GM21367 (cell line): ENCODE measurements around the gene SCTR.

Source experiments
- ATAC-seq: cut with Tn5 transposase; IDR thresholded peaks from one replicate; pipeline ENCODE4 v1.9.1; 2021; ENCODE audit not compliant: unreplicated experiment

The SCTR gene

DNA sequence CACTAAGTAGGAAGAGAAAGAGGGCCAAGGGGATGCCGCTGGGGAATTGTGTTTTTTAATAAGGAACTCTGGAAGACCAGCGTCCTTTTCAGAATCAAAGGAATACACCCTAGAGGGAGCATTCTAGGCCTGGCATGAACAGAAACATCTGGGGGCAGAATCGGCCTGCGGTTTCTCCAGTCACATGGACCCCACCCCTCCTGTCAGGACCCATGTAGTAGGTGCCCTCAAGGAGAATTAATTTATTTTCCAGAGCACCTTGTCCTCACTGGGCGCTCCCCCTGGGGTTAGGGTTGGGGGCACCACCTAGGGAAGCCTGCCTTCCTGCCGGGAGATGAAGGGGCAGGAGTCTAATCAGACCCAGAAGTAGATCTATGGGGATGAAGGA is 48.4 kb downstream of the SCTR start:
- ATAC-seq = no peak

DNA sequence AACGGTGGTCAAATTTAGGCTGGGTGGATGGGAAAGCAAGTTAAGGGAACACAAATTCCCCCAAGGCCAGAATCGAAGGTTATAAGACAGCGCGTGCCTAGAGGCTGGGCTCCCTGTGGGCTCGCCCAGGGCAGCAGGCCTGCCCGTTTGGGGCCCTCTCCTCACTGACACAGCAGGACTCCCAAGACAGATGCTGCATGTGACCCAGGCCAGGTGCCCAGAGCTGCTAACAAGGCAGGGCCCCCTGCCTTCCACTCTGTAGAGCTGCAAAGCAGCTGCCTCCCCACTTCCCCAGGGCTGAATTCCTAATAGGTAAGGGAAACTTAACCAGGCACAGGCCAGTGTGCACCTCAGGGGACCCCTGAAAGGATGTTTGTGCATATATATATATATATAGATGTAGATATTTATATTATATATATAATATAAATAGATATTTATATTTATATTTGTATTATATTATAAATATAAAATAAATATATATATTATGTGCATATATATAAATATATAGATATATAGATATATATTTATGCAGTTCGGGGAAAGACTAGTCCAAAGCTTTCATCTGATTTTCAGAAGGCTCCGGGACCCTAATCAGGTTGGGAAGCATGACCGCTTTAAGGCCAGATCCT is 48.9 kb downstream of the SCTR start:
- ATAC-seq = no peak

DNA sequence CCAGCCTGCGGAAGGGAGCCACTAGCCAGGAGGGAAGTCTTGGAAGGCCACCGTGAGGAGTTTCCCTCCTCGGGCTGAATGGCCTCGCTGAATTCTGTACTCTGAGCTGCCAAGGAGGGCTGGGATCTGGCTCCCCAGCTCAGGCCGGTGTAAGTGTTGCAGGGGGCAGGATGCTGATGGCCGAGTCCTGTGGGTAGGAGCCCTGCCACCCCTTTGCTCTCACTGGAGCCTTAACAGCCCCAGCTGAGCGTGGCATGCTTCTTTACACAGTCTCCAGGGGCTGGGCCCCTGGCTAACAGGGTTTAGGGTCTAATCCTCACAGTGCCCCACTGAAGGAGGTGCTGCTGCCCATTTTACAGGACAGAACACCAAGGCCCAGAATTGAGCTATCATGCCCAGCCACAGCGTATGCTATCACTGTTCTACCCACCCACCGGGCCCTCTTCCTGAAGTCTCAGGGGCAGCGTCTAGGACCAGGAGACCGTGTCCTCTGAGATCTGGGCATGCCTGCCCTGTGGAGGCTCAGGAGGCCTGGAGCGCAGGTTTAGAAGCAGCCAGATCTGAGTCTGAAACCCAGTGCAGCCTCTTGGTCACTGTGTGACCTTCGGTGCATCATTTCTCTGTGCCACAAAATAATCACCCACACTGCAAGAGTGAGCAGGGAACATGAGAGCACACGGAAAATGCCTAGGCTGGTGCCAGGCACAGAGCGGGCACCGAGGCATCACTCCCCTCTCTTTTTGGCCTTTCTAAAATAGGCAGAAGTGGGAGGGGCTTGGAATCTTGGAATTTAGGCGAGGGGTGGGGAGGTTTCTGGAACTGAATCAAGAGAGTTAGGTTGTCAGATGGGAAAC is 49.7 kb downstream of the SCTR start:
- ATAC-seq = no peak

DNA sequence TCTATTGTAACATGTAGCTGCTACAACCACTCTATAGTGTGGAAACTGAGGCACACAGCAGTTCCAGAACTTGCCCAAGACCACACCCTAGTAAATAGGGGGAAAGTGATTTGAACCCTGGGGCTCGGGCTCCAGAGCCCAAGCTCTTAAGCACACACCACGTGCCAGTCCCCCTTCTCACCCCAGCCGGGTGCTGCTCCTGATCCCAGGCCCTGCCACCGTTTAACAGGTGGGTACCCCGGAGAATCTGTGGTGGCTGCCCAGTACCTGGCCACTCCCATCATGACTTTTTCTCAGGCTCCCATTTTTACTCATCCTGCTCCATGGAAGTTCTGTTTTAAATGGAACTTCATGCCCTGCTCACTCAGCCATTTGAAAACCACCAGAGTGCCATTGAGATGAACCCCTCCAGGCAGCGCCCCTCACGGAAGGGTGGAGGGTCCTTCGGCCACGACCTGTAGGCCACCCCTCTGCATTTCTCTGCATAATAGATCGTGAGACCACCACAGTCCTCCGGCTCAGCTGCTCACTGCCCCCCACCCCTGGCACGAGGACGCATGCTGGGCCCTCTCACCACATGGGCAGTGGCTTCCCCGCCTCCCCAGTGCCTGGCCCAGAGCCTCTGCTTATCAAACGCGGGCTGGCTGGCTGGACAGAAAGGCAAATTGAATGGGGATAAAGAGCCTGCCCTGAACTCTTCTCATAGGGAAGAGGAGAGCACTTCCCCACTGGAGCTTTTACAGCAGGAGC is 50.5 kb downstream of the SCTR start:
- no peak for ATAC-seq

DNA sequence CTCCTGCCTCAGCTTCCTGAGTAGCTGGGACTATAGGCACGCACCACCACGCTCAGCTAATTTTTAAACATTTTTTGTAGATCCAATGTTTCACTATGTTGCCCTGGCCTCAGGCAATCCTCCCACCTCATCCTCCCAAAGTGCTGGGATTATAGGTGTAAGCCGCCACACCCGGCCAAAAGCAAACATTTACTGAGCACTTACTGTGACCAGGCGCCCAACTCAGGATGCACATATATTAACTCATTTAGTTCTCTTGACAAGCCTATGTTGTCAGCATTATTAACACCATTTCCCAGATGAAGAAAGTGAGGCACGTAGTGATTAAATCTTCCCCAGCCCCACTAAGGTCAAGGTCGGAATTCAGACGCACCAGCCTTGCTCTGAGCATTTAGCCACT is 51.5 kb downstream of the SCTR start:
- ATAC-seq = no peak

DNA sequence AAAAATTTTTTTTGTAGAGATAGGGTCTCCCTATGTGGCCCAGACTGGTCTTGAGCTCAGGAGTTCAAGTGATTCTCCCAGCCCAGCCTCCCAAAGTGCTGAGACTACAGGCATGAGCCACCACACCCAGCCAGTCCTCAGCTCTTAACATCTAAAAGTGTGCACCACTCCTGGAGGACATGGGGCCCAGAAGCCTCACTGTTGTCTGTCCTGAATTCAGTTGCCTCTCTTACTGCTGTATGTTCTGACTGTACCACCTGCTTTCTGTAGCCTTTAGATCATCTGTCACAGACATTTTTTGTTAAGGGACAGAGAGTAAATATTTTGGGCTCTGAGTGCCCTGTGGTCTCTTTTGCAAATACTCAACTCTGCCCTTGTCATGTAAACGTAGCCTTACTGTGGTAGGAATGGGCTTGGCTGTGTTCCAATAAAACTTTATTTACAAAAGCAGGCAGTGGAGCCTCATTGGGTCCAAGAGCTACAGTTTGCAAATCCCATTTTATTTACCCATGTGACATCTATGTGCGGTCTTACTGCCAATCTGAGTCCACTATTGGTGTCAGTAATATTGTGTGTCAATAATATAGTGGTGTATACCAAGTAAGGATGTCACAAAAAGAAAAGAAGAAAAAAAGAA is 54.5 kb downstream of the SCTR start:
- no peak for ATAC-seq

DNA sequence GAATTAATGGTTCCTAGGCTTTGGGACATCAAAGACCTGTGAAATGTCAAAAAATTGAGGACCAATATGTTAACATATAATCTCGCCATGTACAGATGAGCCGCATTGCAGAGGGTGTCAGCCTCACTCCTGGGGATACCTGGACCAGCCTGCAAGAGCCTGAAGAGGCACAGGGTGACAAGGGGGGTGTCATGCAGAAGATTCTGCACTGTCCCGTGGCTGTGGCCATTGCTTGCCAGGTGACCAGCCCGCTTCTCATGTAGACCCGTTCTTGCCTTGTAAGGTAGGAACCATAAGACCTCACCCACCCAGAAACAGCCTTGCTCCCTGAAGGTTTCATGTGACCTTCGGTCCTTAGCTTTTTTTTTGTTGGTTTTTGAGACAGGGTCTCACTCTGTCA is 55.2 kb downstream of the SCTR start:
- ATAC-seq = no peak

DNA sequence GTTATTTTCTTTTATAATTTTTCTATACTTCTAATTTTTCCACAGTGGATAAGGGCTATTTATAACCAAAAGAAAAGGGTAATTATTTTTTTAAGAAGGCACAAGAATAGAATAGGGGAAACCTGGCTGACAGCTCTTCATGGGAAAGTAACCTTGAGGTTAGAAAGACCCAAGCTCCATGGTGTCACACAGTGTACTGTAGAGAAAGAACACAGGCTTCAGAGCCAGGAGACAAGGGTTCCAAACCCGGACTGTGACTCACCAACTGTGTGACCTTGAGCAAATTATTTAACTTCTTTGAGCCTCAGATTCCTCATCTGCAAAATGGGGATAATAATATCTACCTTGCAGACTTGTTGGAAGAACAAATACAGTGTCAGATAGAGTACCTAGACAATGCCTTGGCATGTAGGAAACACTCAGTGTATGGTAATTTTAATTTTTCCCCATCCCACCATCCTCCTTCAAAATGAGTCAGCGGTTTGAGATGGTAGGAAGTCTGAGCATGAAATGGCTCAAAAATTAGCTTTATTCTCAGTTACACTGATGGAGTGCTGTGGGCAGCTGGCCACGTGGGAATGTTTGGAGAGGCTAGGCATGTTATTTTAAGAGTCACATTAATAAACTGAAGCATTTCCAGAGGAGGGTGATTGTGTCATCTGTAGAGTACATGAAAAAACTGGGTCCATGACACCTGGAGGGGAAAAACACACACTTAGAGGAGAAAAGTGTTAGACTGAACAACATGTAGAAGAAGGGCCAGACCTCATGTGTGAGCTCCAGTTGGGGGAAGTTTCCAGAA is 55.9 kb downstream of the SCTR start:
- ATAC-seq = no peak

DNA sequence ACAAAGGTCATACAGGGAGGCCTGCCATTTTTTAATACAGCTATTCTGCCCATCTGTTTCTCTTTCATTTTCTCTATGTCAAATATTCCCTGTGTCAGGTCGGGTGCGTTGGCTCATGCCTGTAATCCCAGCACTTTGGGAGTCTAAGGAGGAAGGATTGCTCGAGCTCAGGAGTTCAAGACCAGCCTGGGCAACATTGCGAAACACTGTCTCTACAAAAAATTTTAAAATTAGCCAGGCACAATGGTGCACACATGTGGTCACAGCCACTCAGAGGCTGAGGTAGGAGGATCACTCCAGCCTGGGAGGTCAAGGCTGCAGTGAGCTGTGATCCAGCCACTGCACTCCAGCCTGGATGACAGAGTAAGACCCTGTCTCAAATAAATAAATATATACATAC is 57.9 kb downstream of the SCTR start:
- ATAC-seq = no peak

DNA sequence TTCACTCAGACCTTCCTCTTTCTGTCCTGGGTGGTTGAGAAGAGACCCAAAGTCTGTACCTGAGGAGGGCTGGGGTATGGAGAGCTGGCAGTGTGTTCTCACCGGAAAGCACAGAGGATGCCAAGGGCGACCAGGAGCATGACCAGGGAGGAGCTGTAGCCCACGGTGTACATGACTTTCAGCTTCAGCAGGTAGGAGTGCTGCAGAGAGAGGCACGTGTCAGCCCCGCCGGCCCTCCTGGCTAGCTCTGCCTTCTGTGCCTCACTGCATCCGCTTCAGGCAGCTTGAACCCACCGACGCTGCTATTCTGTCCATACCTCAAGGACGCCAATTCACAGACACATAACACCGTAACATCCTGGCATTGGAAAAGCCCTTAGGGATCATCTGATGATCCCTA is 58.6 kb downstream of the SCTR start:
- ATAC-seq = no peak

DNA sequence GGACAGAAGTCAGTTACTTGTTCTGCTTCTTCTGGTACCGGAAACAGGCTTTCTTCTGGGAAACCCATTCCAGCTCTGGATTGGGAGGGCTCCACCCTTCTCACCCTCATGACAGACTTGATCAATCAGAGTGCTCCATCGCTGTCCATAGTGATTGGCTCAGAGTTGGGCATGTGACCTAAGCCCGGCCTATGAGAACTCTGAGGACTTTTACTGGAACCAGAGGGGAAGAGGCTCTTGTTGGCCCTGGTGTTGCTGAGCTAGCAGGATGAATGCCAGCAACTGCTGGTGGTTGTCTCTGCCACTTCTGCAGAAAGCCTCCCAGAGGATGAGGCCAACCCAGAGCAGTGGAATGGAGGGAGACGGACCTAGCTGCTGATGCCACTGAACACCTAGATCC is 59.3 kb downstream of the SCTR start:
- no peak for ATAC-seq

DNA sequence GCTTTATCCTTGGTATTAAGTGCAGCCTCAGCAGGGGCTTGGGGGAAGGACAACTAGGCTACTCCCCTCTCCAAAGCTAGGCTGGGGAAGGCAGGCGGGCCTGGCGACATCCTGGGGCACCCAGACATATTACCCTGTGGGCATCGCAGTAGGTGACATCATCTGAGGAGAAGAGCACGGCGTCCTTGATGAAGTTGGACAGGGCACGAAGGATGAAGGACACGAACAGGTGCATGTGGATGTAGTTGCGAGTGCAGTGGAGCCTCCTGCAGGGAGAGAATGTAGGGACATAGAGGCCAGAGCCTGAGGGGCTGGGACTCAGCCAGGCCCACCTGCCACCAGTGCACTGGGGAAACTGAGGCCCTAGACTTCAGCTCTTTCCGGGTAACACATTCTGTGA is 60.3 kb downstream of the SCTR start:
- ATAC-seq = no peak

DNA sequence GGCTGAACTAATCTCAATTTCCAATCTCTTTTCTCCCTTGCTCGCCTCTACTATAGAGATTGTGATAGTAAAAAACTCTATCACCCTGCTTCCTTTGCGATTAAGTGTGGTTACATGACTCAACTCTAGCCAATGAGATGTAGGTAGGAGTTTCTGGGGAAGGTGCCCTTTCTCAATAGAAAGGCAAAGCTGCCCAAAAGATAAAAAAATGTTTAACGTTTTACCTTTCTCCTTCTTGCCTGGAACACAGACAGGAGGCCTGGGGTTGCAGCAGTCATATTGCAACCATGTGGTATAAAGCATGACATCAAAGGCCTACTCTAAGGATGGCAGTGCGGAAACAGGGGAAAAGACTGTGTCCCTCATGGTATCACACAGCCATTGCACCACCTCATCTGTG is 61.1 kb downstream of the SCTR start:
- ATAC-seq = no peak

DNA sequence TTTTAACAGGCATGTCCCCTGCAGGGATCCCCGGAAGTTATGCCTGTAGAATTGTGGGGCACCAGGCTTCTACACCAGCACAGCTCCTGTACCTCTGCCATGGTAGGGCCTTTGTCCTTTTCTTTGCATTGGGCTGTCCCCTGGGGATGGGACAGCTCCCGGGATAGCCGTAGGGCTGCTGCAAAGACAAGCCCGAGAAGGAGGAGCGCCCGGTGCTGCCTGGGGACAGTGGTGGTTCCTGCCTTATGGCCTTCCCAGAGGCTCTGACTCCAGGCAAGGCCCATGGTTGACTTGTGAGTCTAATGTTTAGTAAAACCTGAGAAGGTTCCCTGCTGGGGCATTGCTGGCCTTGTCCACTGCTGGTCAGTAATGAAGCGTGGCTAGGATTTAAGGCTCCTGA is 61.7 kb downstream of the SCTR start:
- ATAC-seq = no peak

DNA sequence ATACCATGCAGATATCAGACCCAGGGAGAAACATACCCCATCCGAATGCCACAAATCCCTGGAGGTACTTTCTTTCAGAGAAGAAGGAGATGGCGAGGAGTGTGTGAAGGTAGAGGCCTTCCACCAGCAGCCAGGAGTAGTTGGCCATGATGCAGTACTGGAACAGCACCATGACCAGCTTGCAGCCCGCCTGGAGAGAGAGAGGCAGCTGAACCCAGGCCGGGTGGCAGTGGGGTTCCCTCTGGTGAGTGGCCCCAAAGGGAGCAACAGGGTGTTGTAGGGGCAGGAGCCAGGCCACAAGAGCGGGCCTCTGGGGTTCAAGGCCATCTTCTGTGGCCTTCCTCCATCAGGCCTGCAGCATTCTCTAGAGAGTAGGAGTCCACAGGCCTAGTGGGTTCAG is 62.5 kb downstream of the SCTR start:
- ATAC-seq = no peak

DNA sequence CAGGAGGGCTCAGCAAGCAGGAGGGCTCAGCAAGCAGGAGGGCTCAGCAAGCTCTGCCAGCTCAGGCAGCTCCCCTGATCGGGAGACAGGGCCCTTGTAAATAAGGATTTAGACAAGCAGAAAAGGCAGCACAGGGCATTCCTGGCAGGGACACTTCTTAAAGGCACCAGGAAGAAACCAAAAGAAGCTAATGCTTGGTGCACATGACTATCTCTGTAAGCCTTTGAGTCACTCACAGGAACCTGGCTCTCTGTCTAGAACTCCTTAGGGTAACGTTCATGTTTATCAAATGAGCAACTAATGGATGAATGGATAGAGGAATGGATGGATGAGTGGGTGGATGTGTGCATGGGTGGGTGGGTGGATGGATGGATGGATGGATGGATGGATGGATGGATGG is 64.2 kb downstream of the SCTR start:
- no peak for ATAC-seq

DNA sequence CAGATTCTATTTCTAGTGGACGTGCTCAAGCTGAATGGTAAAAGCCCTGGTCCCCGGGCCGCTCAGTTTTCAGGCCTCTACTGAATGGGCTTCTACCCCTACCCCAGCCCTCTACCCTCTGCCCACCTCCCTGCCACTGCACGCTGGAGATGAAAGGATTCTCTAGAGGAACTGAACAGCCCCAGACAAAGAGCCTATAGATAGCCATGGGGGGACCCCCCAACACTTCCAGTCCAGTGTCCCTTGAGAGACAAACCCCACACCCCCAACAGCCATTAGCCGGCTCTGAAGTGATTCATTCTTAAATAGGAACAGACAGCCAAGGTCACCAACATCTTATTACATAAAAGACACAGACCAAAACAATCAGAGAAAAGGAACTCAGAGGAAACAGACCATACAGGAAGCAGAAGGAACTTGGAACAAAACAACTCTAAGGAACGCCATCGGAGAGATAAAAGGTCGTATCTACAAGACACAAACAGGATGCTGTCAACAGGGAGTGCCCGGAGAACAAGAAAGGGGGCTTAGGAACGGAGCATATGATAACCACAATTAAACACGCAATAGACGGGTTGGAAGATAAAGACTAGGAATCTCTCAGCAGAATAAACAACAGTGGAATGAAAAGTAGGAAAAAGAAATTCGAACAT is 69.1 kb downstream of the SCTR start:
- ATAC-seq = no peak

DNA sequence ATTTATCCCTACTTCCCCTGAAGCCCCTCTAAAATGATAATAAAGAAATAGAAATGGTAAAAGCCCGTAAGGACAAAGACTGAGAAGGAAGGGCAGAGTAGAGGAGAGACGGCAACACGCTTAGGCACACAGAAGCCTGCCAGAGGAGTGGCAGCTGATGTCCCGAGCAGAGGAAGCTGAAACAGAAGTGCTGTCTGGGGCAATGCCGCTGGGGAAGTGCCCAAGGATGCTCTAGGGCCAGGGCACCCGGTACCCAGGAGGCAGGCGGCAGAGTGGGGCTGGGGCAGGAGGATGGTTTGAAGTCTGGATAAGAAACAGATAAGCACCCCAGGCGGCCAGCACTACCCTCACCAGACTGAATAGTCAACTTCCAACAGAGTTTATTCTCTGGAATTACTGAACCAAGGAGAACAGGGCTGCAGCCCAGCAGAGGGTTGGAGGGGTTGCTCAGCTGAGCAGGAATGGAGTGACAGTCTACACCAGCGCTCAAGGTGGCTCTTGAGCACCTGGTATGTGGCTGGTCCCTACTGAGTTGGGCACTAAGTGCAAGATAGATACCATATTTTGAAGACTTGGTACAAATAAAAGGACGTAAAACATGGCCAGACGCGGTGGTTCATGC is 70.2 kb downstream of the SCTR start:
- no peak for ATAC-seq

DNA sequence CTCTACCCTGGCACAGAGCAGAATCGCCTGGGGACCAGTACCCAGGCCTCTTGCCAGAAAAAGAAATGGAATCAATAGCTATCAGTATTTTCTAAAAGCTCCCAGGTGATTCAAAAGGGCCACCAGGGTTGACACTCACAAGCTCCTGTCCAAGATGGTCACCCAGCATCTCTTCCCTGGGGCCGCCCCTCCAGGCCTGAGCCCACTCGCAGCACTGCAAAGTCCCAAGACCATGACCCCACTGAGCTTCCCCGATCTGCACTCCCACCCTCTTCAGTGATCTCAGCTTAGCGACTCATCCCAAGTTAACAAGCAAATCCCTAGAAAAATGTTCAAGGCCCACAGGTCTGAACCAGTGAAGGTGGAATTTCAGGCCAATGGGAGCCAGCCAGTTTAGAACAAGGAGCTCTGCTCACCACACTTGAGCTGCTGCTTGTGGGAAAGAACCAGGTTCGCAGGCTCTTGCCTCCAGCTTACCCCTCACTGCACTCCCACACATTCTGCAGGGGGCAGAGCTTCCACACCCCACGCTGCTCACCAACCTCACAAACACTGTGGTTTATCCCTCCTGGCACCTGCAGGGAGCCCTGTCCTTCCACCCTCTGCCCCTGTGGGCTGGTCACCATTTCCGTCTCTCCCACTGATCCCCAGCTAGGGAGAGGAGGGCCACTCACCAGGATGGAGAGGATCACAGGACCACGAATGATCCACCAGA is 72.8 kb downstream of the SCTR start:
- ATAC-seq = no peak
